GM21367 (cell line): Measurements from ENCODE around the gene ZNF362.
"Not testable (repeated sequence)": the region's sequence is repeated elsewhere in the genome, so short reads cannot be mapped to it uniquely, and the experiment has no call there.

Experiments
- ATAC-seq: cut with Tn5 transposase; IDR thresholded peaks from one replicate; pipeline ENCODE4 v1.9.1; 2021; ENCODE audit not compliant: unreplicated experiment

ZNF362 gene

DNA sequence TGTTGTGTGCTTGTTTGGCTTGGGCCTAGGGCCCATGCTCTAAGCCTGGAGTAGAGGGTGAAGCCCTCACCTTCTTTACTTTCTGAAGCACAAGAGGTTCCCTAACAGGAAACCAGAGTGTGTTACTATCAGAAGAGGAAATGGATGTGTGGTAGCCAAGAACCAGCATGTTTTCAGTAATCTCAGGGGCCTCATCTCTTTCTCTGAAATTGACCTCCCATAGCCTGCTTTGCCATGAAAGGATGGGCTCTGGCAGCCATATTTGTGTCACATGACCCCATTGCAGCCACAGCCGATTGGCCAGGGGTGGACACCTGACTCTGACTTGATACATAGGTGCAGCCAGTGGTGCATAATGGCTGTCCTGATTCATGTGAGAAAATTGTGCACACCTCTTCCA is 46.0 kb downstream of the ZNF362 start:
- ATAC-seq, result no peak

DNA sequence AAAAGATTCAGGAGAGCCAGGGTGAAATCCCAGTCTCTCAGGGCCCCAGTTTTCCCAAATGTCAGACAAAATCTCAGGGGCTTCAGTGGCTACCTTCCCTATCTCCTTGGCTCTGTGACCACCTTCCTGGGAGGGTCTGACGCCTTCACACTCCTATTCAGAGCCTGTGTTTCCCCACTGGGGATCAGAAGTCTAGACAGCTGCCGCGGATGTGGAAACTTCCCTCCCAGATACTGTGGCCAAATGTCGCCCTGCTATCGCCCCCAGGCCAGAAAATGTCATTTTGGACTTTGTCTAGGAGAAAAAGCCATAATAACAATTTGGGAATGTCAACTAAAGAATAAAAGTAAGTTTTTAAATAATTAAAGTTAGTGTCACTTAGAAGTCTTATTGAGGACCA is 48.7 kb downstream of the ZNF362 start:
- ATAC-seq, result no peak

DNA sequence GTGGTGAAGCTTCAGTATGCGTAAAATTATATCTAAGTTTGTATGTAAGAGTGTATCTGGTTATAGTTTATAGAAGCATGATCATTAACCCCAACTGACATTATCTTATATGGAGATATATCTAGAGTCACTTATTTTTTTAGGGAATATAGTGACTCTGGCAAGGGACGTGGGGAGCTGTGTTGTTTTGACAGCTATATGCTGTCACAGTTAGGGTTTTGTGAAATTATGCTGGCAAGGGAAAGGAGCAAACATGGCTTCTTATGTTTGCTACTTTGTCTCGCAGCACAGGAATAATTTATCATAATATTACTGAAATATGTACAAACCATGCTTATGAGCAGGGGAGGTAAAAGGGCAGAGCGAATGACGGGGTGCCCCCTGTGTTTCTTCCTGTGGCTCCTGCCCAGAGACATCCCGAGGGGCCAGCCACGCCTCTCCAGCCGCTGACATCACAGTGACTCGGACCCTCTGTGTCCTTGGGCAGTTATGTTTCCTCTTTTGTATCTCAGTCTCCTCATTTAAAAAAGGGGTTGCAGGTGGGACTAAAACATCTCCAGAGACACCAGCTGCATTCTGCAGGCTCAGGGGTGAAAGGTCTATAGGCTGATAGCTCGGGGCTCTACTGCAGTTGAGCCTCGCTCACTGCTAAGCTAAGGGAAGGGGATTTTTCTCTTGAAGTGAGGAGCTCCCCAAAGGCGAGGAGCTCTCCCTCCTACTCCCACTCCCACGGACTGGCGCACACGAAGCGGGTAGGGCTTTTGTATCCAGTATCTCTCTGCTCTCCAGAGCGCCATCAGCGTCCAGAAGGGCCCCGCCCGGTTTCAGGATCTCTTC is 49.7 kb downstream of the ZNF362 start:
- ATAC-seq, result no peak

DNA sequence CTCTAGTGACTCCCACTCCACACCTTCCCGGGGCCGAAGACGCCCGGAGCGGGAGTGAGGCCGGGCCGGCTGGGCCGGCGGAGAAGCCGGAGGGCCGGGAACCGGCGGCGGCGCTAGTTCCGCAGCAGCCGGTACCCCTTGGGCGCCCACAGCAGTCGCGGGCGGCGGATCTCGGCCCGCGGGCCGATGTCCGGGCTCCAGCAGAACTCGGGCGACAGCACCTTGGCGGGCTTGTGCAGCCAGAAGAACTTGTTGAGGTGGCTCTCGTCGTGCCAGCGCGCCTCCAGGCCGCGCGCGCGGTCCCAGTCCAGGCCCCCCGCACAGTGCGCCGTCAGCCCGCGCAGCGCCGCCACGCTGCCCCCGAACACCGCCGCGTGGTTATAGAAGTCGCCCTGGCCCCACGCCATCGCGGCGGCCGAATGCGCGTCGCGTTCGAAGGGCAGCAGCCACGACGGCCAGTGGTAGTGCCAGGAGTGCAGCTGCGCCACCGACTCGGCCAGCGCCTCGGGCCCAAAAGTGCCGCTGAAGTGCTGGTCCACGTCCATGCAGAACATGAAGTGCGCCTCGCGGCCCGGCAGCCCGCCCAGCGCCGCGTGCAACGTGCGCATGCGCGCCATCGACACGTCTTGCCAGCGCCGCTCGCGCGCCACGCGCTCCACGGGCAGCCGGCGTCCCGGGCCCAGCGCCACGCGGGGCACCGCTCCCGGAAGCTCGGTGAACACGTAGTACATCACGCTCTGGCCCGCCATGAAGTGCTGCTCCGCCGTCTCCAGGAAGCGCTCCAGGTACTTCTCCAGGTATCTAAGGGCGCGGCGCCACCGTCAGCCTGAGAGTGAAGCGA is 50.6 kb downstream of the ZNF362 start:
- ATAC-seq, result no peak

DNA sequence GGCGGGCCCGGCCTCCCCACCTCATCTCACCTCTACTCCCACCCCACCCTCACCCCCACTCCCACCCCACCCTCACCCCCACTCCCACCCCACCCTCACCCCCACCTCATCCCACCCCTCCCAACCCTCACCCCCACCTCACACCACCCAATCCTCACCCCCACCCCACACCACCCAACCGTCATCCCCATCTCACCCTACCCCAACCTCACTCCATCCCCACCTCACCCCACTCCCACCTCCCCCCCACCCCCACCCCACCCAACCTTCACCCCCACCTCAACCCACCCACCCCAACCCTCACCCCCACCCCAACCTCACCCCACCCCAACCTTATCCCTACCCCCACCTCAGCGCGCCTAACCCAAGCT is 51.2 kb downstream of the ZNF362 start:
- ATAC-seq, result no peak

DNA sequence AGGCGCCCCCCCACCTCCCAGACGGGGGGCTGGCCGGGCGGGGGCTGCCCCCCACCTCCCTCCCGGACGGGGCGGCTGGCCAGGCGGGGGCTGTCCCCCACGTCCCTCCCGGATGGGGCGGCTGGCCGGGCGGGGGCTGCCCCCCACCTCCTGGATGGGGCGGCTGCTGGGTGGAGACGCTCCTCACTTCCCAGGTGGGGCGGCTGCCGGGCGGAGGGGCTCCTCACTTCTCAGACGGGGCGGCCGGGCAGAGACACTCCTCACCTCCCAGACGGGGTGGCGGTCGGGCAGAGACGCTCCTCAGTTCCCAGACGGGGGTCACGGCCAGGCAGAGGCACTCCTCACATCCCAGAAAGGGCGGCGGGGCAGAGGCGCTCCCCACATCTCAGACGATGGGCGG is 53.1 kb downstream of the ZNF362 start:
- ATAC-seq, result not testable (repeated sequence)

DNA sequence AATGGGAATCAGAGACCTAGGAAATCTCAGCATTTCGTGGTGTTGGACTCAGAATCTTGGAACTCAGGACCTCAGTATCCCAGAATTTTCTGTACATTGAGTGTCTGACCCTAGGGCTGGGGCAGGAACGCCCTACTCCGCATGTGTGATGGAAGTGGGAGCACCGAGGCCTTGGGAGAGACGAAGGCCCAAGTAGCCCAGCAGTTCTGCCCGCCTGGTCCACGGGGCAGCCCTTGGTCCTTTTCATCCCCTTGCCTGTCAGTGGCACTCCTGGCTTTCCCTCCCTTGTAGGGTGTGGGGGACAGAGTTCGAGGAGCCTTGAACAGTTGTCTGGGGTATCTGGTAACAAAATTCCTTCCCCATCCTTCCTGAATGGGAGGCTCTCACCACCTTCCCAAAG is 54.4 kb downstream of the ZNF362 start:
- no peak for ATAC-seq

DNA sequence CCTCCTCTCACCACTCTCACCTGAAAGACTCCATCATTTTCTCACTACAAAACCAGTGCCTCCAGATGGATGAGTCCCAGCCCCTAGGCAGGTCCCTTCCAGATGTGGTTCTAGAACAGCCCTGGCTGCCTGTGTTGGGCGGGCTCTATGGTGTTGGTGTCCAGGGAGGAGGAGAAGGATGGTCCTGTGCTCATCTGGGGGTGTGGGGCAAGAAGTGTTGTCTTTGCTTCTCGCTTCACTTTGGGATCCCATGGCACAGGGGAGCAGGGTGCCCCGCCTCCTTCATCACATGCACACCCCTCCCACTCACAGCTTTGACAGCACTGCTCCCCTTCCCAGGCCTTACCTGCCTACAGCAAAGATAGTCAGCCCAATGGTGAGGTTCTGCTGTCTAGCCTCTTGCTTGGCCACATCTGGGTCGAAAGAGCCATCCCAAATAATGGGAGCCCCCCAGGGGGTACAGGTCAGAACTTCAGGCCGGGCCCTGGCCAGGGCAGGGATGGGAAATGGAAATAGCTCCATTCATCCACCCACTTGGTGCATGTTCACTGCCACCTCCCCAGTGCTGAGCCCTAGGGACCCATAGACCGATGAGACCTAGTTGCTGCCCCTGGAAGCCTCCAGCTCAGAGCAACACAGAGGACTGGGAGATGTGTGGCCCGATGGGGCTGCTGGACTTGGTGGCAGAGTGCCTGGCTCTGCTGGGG is 55.6 kb downstream of the ZNF362 start:
- no peak for ATAC-seq

DNA sequence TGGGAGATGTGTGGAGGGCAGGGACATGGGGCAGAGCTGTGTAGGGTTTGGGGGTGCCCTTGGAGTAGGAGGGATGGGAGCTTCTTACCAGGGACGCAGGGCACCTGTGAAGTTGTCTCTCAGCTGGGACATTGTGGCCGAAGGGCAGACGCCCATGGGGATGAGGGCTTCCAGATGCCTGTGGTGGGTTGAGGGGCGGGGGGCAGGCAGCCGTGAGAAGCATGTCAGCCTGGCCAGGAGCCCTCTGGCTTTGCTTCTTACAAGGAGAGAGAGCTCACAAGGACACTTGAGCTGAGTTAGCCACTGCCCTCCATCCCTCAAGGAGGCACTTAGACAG is 56.1 kb downstream of the ZNF362 start:
- ATAC-seq, result no peak

DNA sequence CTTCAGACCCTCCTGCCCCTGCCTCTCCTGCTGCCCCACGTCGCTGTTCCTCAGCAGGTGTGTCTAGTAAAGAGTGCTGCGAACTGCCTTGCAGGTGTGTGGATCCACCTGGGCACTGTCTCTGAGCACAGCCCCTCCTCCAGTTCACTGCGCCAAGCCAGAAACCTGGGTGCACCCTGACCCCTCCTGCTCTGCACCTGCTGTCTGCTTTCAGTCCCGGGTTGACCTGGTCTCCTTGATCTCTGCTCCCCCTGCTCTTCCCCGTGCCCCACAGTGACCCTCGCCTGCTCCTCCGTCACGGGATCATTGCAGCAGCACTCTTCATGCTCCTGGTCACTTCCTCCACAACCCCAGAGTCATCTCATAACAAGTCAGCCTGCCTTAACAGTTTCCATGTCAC is 58.1 kb downstream of the ZNF362 start:
- ATAC-seq, result no peak

DNA sequence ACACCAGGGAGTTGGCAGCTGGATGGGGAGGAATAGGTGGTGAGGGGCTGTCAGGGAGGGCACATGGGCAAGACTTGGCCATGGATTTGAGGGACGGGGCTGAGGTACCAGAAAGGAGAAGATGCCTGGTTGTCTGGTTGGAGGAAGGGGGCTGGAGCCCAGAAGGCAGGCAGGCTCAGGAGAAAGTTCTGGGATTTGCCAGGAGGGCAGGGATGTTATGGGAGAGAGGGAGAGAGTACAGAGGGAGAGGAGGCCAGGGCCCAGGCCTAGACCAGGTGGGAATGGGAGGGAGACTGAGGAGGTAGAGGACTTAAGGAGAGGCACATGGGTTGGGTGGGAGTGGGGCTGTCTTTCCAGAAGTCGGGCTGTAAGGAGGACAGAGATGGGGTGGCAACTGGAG is 60.3 kb downstream of the ZNF362 start:
- no peak for ATAC-seq

DNA sequence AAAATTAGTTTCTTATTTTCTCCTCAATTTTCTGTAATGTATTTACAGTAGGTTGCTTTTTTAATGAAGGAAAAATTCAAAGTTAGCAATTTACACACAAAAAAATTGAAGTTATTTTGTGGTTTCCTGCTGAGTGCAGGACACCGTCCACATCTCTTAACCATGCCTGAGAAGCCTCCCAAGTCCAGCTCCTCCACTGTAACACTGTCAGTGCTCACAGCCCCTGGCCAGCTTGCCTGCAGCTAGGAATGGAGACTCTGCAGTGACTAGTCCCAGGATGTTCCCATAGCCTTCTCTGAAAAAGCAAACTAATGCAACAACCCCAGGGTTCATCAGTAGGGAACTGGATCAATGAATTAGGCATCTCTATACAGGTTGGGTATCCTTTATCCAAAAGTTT is 61.1 kb downstream of the ZNF362 start:
- no peak for ATAC-seq

DNA sequence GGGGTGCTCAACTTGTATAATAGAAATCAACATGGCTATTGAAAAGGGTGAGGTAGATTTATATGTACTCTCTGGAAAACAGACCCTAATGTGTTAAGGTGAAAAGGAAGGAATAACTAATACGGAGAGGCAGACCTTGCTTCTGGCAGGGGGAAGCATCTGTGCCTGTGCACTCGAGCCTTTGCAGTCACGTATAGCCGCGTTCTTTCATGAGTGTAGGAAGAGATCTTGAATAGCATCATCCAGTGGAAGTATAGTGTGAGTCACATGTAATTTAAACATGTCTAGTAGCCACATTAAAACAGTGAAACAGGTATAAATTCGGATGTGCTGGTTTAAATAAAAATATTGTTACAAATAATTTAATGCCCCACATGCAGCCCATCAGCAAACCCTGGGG is 61.7 kb downstream of the ZNF362 start:
- no peak for ATAC-seq

DNA sequence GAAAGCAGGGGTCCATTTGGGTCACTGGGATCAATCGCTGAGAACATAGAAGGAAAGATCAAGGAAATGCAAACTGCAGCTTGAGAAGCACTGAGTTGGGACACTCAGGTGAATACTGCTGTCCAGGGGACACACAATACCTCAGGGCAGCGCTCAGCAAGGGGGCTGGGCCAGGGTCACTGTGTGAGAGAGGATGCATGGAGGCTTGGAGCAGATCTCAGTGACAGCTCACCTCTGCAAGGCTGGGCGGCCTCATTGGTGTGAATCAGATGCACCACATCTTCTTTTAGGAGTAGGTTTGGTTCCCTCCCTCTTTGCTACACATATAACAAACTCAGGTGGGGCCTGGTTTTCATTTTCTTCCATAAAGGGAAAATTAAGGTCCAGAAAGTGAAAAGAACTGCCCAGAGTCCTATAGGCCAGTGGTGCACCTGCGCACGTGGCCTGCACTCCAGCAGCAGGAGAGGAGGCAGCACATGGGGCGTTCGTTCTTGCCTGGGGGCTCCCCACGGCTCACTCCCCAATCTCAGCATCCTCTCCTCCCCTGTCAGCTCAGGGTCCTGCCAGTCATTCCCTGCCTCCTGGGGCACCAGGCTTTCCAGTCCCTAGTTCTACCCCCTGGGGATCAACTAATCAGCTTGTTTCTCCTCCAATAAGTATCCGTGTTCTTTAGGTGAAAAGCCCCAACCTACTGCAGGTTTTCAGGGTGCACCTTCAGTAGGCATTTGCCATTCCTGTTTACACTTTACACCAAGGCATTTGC is 63.1 kb downstream of the ZNF362 start:
- no peak for ATAC-seq

DNA sequence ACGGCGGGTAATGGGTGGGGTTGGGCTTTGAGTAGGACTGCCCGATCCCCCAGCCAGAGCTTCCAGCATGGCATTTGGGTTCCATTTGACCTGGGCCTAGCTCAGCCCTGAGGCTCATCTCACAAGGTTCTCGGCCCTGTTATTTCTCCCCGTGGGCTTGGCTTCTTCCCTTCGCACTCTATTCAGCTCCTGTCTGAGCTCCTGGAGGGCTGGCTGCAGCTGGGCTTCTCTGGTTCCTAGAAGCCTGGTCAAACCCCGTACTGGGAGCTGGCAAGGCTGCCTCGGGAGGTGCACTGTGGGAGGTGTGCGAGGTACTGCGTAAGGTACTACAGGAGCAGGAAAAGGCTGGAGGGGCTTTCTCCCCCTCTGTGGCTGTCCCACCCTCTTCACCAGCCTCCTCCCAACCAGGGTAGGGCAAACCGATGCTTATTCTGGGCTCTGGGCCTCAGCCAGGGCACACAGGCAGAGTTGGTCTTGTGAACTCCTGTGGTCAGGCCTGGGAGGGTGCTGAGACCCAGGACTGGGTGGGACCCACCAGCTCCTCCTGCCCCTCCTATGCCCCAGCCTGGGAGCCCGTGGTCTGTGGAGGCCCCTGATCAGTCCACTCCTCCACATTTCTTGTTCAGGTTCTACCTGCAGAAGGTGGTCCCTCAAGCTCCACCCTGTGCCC is 63.8 kb downstream of the ZNF362 start:
- no peak for ATAC-seq

DNA sequence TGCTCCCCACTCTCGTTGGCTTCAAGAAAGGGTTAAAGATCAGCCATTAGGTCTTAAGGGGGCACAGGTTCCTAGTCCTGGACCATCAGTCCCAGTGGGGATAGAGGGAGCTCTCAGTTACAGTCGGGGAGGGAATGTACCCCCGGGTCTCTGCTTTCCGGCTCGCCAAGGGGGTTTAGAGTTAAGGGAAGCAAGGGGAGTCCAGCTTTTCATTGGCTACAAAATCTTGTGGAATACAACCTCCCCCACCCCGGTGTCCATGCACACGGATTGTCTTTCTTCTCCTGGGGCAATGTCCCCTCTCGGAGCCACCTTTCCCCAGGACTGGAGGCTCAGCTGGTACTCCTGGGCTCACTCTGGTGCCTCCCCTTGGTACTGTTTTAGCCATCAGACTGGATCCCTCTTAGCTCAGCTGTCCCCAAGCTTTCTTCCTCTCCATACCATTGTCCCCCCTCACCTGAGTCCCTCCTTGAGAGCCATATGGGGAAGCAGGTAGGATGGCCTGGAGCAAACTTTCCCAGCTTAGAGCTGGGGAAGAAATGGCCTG is 64.4 kb downstream of the ZNF362 start, which contains the start of gene A3GALT2:
A3GALT2 (minus strand) TSS at position 480 of the 547 bp plus-strand sequence; CDS start at position 480, 0 bp downstream.
- no peak for ATAC-seq

DNA sequence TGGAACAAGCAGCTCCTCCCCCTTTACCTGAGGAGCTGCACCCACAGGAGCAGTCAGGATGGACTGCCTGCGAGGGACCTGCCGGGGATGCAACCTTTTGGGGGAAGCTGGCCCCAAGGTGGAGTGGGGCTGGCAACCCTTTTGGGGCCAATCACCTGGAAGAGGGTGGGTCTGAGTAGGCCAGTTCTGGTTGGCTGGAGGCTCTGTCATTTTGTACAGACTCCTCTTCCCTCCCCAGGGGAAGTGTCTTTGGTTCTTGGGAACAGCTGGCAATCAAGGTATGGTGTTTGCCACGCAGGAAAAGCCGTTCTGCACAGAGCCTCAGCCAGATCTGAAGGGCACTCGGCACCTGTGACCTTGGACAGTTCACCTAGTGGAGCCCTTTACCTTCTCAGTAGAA is 64.9 kb downstream of the ZNF362 start:
- no peak for ATAC-seq

DNA sequence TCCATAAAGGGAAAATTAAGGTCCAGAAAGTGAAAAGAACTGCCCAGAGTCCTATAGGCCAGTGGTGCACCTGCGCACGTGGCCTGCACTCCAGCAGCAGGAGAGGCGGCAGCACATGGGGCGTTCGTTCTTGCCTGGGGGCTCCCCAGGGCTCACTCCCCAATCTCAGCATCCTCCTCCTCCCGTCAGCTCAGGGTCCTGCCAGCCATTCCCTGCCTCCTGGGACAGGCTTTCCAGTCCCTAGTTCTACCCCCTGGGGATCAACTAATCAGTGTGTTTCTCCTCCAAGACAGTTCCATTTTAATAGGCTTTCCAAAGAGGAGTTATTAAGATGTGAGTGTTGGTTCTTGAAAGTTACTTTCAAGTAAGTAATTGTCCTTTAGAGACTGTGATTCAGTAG is 65.8 kb downstream of the ZNF362 start:
- no peak for ATAC-seq

DNA sequence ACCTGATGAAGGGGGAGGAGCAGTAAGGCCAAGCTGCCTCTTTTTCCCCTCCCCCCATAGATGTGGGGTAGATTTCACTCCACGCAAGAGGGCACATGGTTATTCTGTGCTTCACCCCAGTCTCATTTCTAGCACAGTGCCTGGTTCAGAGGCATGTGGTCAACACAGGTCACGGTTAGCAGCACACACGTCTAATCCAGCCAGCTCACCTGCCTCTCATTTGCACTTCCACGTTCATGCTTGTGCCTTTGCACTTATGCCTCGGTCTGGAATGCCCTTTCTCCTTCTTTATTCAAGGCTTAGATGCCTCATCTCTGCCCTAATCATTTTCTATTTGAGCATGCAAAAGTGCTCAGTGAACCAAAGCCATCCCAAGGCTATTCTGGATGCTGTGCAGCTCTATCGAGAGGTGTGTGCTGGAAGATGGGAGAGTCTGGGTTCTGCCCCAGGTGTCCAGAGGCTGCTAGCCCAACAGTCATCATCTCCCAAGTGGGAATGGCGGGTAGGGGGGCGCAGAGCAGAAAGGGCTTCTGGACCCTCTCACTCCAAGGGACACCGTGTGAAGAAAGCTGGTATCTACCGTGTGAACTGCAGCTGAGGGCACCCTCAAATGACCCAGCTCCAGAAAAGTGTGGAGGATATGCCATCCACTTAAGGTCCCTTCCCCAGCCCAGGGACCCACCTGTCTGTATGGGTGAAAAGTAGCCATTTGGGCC is 66.7 kb downstream of the ZNF362 start:
- ATAC-seq, result no peak
